GM23338 (cell line): Measurements from ENCODE around the gene DNAJC1. TPM values are rescaled to one million over a fixed set of nuclear protein-coding genes. Genes with fewer than 3 reads are reported as not detected.
"Not testable (repeated sequence)": the region's sequence is repeated elsewhere in the genome, so short reads cannot be mapped to it uniquely, and the experiment has no call there.

Experiments
- ATAC-seq: fragments of 200-7000 bp; cut with Tn5 transposase; 3 replicates; pipeline ENCODE4 v1.9.1; 2020
- DNase-seq: peaks from one replicate; pipeline ENCODE4 v3.0.0-alpha.2; 2015; ENCODE audit warnings: low spot score
- H2AFZ ChIP-seq: fragments of 200-600 bp; sonication (generic); 2 replicates; pipeline ENCODE4 v1.8.0; 2016; ENCODE audit warnings: antibody characterized with exemption, mild to moderate bottlenecking, moderate library complexity
- H3F3A ChIP-seq: fragments of 200-600 bp; sonication (generic); replicated peaks from 2 replicates; pipeline ENCODE4 v1.8.0; 2017; ENCODE audit warnings: antibody characterized with exemption, mixed run types, low read depth
- H3K27ac ChIP-seq: fragments of 200-600 bp; sonication (generic); 2 replicates; pipeline ENCODE4 v1.6.1; 2016; ENCODE audit warnings: low read depth
- H3K27me3 ChIP-seq: fragments of 200-600 bp; sonication (generic); 2 replicates; pipeline ENCODE4 v1.8.0; 2016; ENCODE audit warnings: mild to moderate bottlenecking, mixed run types, moderate library complexity; ENCODE audit not compliant: insufficient read depth
- H3K36me3 ChIP-seq: fragments of 200-600 bp; sonication (generic); 2 replicates; pipeline ENCODE4 v1.8.0; 2016; ENCODE audit warnings: mild to moderate bottlenecking; ENCODE audit not compliant: insufficient read depth
- H3K4me1 ChIP-seq: fragments of 200-600 bp; sonication (generic); 2 replicates; pipeline ENCODE4 v1.8.0; 2016; ENCODE audit warnings: mild to moderate bottlenecking, moderate library complexity; ENCODE audit not compliant: insufficient read depth
- H3K4me2 ChIP-seq: fragments of 200-600 bp; sonication (generic); 2 replicates; pipeline ENCODE4 v1.7.1; 2017; ENCODE audit warnings: mixed run types
- H3K4me3 ChIP-seq: fragments of 200-600 bp; sonication (generic); 2 replicates; pipeline ENCODE4 v1.6.1; 2016; ENCODE audit warnings: mixed run types
- H3K79me2 ChIP-seq: fragments of 200-600 bp; sonication (generic); replicated peaks from 2 replicates; pipeline ENCODE4 v1.8.0; 2017; ENCODE audit warnings: mild to moderate bottlenecking; ENCODE audit not compliant: insufficient read depth
- H3K9me2 ChIP-seq: fragments of 200-600 bp; sonication (generic); 2 replicates; pipeline ENCODE4 v1.8.0; 2017; ENCODE audit not compliant: insufficient read depth
- H4K20me1 ChIP-seq: fragments of 200-600 bp; sonication (generic); replicated peaks from 2 replicates; pipeline ENCODE4 v1.8.0; 2017; ENCODE audit warnings: mild to moderate bottlenecking; ENCODE audit not compliant: insufficient read depth
- H3K27ac Mint-ChIP-seq: 2 replicates; pipeline ENCODE4 v1.8.0; 2020; ENCODE audit warnings: inconsistent platforms, mild to moderate bottlenecking, moderate library complexity, mixed read lengths
- H3K27me3 Mint-ChIP-seq: 3 replicates; pipeline ENCODE4 v1.8.0; 2022; ENCODE audit warnings: low read depth, mild to moderate bottlenecking, moderate library complexity, mixed read lengths, inconsistent platforms; ENCODE audit not compliant: insufficient read depth, poor library complexity
- H3K36me3 Mint-ChIP-seq: 3 replicates; pipeline ENCODE4 v1.8.0; 2021; ENCODE audit warnings: low read depth, mild to moderate bottlenecking, inconsistent platforms, moderate library complexity, mixed read lengths
- H3K4me1 Mint-ChIP-seq: 3 replicates; pipeline ENCODE4 v1.8.0; 2020; ENCODE audit warnings: mild to moderate bottlenecking, inconsistent platforms, mixed read lengths
- H3K4me3 Mint-ChIP-seq: 3 replicates; pipeline ENCODE4 v1.8.0; 2021; ENCODE audit warnings: moderate library complexity, mild to moderate bottlenecking, inconsistent platforms, mixed read lengths
- H3K9me3 Mint-ChIP-seq: 3 replicates; pipeline ENCODE4 v1.8.0; 2020; ENCODE audit warnings: moderate library complexity, mild to moderate bottlenecking, inconsistent platforms, mixed read lengths
- CREB1 ChIP-seq: fragments of 250-450 bp; sonication (Bioruptor Pico); IDR thresholded peaks from 2 replicates; pipeline ENCODE4 v1.5.0; 2020; ENCODE audit warnings: low read depth, mild to moderate bottlenecking, moderate library complexity
- ETS1 ChIP-seq: IDR thresholded peaks from 2 replicates; pipeline ENCODE4 v1.6.1; 2016; ENCODE audit warnings: antibody characterized with exemption
- EZH2phosphoT487 ChIP-seq: fragments of 200-600 bp; sonication (generic); IDR thresholded peaks from one replicate; pipeline ENCODE4 v1.8.1; 2018; ENCODE audit warnings: antibody characterized with exemption; ENCODE audit not compliant: unreplicated experiment
- JUNB ChIP-seq: IDR thresholded peaks from one replicate; pipeline ENCODE4 v1.6.1; 2016; ENCODE audit warnings: antibody characterized with exemption; ENCODE audit not compliant: unreplicated experiment
- POLR2AphosphoS5 ChIP-seq: IDR thresholded peaks from 2 replicates; pipeline ENCODE4 v1.6.1; 2016; ENCODE audit warnings: antibody characterized with exemption, low read depth
- REST ChIP-seq: IDR thresholded peaks from one replicate; pipeline ENCODE4 v1.6.1; 2018; ENCODE audit warnings: antibody characterized with exemption; ENCODE audit not compliant: unreplicated experiment
- STAT1 ChIP-seq: IDR thresholded peaks from one replicate; pipeline ENCODE4 v1.6.1; 2016; ENCODE audit warnings: antibody characterized with exemption; ENCODE audit not compliant: unreplicated experiment
- ZNF331 ChIP-seq: fragments of 250-450 bp; sonication (Bioruptor Pico); IDR thresholded peaks from 2 replicates; pipeline ENCODE4 v1.5.0; 2020; ENCODE audit warnings: low read depth, mild to moderate bottlenecking, moderate library complexity
- polyA plus RNA-seq: library from polyadenylated mRNA; unstranded; fragments of >200 nt; fragmentation: Nextera tagmentation; extraction: Ambion mirVana; gene quantifications from 2 replicates; pipeline ENCODE4 v1.2.1, GENCODE V29; 2016
- total RNA-seq: library from RNA; depleted of rRNA; stranded (reverse); fragments of >200 nt; shearing (Covaris generic); gene quantifications from 2 replicates; pipeline ENCODE4 v1.2.3, GENCODE V29; 2014

Gene DNAJC1
- total and polyA plus RNA-seq, 2 experiments from 2014 or later = 38.6 to 45.3 TPM

GRCh38 chr10:21818416-21818815 lies 185.1 kb downstream of the DNAJC1 start:
- not testable (repeated sequence) for H3K79me2 ChIP-seq, H3K27me3 ChIP-seq, H3K4me3 Mint-ChIP-seq, H3K9me2 ChIP-seq, H3K36me3 ChIP-seq, ATAC-seq, H3F3A ChIP-seq, H3K27me3 Mint-ChIP-seq, H4K20me1 ChIP-seq, H3K4me2 ChIP-seq, H3K4me3 ChIP-seq, H3K27ac ChIP-seq, DNase-seq, H3K4me1 ChIP-seq, H2AFZ ChIP-seq
- Mint-ChIP-seq H3K27ac (peak overlapping the region; percentile 59; the same call in 1 of the 2 replicates), H3K4me1 (peaks cover 14% of the 10 kb centered on the region), H3K36me3 (peaks cover 19% of the 10 kb centered on the region; the same call in 2 of the 3 replicates), H3K9me3 (peaks cover 13% of the 10 kb centered on the region; the same call in 2 of the 3 replicates)

GRCh38 chr10:21814866-21815265 lies 188.7 kb downstream of the DNAJC1 start:
- Histone ChIP-seq H4K20me1 (no peaks in the 10 kb centered on the region), H3K27me3 (no peaks in the 10 kb centered on the region), H3K36me3 (no peaks in the 10 kb centered on the region), H3K9me2 (0 out of 2 replicates have a peak, but pooled peaks cover 4% of the 10 kb centered on the region), H2AFZ (no peak overlapping the region), H3K79me2 (no peaks in the 10 kb centered on the region), H3K4me3 (no peak overlapping the region), H3K4me2 (no peak overlapping the region), H3F3A (no peaks in the 10 kb centered on the region), H3K27ac (no peak overlapping the region), H3K4me1 (no peaks in the 10 kb centered on the region)
- no peak for DNase-seq
- H3K36me3 Mint-ChIP-seq = peaks cover 19% of the 10 kb centered on the region; the same call in 2 of the 3 replicates
- peaks cover 23% of the 10 kb centered on the region for H3K4me1 Mint-ChIP-seq
- no peak overlapping the region for H3K4me3 Mint-ChIP-seq
- ATAC-seq = no peak
- peaks cover 13% of the 10 kb centered on the region; the same call in 2 of the 3 replicates for H3K9me3 Mint-ChIP-seq
- TF ChIP-seq ETS1 (no peak), REST (no peak), EZH2phosphoT487 (no peak), CREB1 (CRISPR knock-in tag) (no peak), STAT1 (no peak)
- H3K27ac Mint-ChIP-seq = no peak overlapping the region
- H3K27me3 Mint-ChIP-seq = peaks cover 3% of the 10 kb centered on the region

- peaks cover 25% of the 10 kb centered on the region for H3K4me1 Mint-ChIP-seq
- Histone ChIP-seq H3K4me1 (peaks cover 2% of the 10 kb centered on the region; the same call in 1 of the 2 replicates), H4K20me1 (no peaks in the 10 kb centered on the region), H2AFZ (no peak overlapping the region), H3K9me2 (0 out of 2 replicates have a peak, but pooled peaks cover 4% of the 10 kb centered on the region), H3K27ac (no peak overlapping the region), H3K4me3 (no peak overlapping the region), H3K36me3 (no peaks in the 10 kb centered on the region), H3K27me3 (no peaks in the 10 kb centered on the region), H3K4me2 (no peak overlapping the region), H3K79me2 (no peaks in the 10 kb centered on the region), H3F3A (no peaks in the 10 kb centered on the region)
- ATAC-seq (no peak), DNase-seq (no peak)
- no peak overlapping the region for H3K4me3 Mint-ChIP-seq
- peaks cover 5% of the 10 kb centered on the region for H3K27me3 Mint-ChIP-seq
- H3K36me3 Mint-ChIP-seq = peaks cover 19% of the 10 kb centered on the region; the same call in 2 of the 3 replicates
- H3K27ac Mint-ChIP-seq = no peak overlapping the region
- peaks cover 13% of the 10 kb centered on the region; the same call in 2 of the 3 replicates for H3K9me3 Mint-ChIP-seq
- no peak for TF ChIP-seq ZNF331
- TF ChIP-seq JUNB = no peak
- no peak for TF ChIP-seq CREB1 (CRISPR knock-in tag)
- TF ChIP-seq POLR2AphosphoS5 = no peak
Observed at GRCh38 chr10:21813946-21814345, 189.6 kb downstream of the DNAJC1 start.
